Endometrial microvascular endothelial cells (primary cell): Measurements from ENCODE around the gene SLC35A1. TPM values are rescaled to one million over a fixed set of nuclear protein-coding genes. Genes with fewer than 3 reads are reported as not detected.

Experiments
- in situ Hi-C: cut with HindIII; loops from 2 replicates; pipeline ENCODE4 v1.10.0; 2017; ENCODE audit warnings: low sequenced_read_pairs, low pct_unique_long_range_greater_than_20kb; ENCODE audit errors: inconsistent ontology term
- total RNA-seq: library from RNA; depleted of rRNA; stranded (reverse); fragments of >200 nt; gene quantifications from one replicate; pipeline ENCODE4 v1.2.3, GENCODE V29; 2015; ENCODE audit errors: inconsistent ontology term

SLC35A1 gene
- total RNA-seq, 1 donor from 2014 or later = 11.9 TPM

DNA sequence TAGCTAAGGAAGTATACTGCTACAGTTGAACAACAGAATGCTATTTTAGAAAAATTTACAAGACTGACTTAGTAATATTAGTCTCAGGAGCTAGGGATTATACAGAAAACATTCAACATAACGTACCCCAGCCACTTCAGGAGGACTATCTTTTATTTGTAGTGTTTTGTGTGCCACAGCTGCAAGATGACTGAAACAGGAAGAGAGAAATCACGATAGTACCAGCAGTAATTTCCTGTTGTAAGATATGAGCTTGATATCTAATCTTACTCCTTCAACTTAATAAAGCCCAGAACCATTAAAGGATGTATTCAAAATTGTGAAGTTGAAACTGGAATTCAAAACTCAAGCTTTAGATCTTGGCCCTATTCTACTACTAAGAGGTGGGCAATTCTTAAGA, 42.1 kb downstream of the SLC35A1 start:
- in situ Hi-C loops = no loop called here

DNA sequence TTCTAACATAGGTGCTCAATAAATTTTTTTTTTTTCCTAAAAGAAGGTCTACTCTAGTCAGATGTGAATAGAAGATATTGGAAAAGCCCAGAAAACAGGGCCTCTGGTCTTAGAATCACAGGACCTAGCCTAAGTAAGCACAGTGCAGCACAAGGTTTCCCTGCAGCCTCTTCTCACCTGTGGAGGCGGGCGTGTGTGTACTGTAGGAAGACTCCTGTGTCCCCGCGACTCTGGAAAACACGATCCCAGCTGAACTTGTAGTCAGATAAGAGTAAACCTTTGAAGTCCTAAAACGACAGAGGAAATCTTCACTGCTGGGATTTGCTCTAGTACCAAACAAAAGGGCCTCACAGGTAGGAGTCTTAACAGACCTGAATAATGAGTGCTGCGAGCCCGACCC, 45.7 kb downstream of the SLC35A1 start:
- in situ Hi-C loops = no loop called here

- in situ Hi-C loops = no loop called here
Observed at GRCh38 chr6:87522686-87523085, 49.9 kb downstream of the SLC35A1 start.

GRCh38 chr6:87529221-87529620, 56.4 kb downstream of the SLC35A1 start:
- in situ Hi-C loops = no loop called here

GRCh38 chr6:87534377-87535047, 61.7 kb downstream of the SLC35A1 start:
- in situ Hi-C loops = no loop called here

DNA sequence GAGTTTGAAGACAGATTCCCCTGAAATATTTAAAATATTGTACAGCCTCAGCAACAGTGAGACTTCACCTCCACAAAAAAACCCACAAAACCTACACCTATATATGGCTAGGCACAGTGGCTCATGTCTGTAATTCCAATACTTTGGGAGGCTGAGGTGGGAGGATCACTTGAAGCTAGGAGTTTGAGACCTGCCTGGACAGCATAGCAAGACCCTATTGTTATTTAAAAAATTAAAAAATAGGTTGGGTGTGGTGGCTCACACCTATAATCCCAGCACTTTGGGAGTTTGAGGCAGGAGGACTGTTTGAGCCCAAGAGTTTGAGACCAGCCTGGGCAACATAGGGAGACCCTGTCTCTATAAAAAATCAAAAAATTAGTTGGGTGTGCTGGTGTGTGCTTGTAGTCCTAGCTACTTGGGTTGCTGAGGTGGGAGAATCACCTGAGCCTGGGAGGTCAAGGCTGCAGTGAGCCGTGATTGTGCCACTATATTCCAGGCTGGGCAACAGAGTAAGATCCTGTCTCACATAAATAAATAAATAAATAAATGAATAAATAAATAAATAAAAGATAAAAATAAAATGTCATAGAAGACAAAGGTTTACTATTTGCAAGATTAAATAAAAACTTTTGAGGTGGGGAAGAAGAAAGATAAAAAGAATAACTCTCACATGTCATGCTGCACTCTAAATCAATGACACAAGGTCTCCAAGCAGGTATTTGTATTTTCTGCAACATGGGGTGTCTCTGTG, 65.9 kb downstream of the SLC35A1 start:
- in situ Hi-C loops = no loop called here

DNA sequence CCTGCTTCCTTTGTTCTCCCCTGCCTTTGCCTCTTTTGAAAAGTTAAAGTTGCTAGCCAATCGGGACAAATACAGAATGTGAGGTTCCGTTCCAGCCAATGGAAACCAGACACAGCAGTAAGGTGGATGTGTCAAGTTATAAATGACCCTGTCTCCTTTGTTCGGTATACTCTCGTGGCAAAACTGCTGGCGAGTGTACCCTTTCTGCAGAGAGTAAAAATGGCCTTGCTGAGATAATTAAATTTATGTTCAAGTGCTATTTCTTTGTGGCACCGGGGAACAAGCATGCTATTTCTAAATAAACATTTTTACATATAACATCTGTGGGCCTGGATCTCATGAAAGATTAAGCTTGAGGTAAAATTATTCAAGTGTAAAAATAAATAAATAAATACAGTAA, 66.8 kb downstream of the SLC35A1 start:
- in situ Hi-C loops = no loop called here

GRCh38 chr6:87540539-87540938, 67.8 kb downstream of the SLC35A1 start:
- in situ Hi-C loops = no loop called here

DNA sequence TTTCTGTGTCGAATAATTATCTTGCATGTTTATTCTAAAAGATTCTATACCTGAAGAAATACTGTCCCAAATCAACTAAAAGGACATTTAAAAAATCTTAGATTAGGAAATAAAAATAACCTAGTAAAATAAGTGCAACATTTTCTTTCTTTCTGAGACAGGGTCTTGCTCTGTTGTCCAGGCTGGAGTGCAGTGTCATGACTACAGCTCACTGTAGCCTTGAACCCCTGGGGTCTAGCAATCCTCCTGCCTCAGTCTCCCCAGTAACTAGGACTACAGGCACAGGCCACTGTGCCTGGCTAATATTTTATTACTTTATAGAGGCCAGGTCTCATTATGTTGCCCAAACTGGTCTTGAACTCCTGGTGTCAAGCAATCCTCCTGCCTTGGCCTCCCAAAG, 68.3 kb downstream of the SLC35A1 start:
- in situ Hi-C loops = no loop called here

DNA sequence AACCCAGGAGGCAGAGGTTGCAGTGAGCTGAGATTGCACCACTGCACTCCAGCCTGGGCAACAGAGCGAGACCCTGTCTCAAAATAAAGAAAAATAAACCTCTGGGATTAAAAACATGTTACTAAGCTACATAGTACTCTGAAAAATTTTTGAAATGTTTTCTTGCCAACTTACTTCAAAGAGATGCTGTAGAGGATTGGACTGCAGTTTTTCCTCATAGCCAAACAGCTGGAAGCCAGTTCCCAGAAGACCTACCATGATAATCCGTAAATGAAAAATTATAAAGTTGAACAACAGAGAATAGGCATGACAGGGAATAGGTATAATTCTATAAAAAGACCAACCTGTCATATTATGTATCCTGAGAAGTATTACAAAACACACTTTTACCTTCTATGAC, 69.0 kb downstream of the SLC35A1 start:
- in situ Hi-C loops = no loop called here

DNA sequence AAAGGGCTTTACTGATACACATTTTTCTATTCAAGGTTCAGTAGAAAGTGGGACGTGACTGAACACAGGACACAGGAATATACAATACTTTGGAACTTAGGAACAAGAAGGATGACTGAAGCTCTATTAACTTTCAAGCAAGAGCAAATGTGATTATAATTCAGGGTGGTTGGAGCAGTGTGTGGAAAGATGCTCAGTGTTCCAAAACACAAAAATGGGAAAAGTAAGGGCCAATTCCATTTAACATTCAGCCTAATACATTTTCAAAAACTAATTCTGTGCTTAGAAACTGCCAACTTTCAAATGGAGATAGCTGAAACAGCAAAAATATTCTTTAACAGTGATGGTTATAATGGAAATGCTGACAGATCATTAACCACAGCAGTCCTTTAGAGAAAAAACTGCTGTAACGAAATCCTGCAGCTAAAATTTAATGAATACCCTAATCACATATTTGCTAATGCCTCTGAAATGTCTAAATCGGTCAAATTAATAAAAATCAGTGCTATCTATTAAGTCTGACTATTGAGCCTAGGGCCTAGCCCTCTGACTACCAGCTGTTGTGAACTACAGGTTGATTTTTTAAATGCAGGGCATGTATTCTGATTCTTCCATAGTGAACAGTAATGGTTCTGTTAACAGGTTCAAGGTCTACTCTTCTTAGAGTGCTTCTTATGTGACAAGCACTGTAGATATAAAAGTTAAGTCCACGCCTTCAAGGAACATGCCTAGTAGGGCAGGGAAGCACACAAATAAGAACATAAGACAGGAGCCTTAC, 71.1 kb downstream of the SLC35A1 start:
- in situ Hi-C loops = no loop called here

GRCh38 chr6:87544474-87544735, 71.6 kb downstream of the SLC35A1 start:
- in situ Hi-C loops = no loop called here

- in situ Hi-C loops = no loop called here
Observed at GRCh38 chr6:87551799-87552198, 79.0 kb downstream of the SLC35A1 start.

DNA sequence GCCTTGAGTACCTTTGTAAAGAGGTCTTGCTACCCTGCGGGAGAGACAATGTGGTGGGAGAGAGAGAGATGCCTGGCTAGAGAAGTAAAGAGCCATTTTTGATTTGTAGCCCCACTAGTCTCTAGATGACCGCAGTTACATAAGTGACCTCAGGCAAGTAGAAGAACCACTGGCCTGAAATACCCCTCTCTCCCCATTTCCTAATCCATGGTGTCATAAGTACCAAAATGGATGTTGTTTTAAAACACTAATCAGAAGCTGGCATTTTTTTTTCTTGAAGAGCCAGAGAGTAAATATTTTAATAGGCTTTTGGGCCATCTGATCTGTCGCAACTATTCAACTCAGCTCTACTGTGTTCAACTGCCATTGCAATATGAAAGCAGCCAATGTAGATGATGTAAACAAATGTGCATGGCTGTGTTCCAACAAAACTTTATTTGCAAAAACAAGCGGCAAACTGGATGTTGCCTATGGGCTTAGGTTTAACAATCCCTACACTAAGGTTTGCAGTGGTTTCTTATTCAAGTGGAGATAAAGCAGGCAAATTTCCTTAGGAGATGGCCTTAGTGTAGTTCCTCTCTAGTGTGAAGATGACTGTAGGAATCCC, 80.5 kb downstream of the SLC35A1 start:
- in situ Hi-C loops = no loop called here

DNA sequence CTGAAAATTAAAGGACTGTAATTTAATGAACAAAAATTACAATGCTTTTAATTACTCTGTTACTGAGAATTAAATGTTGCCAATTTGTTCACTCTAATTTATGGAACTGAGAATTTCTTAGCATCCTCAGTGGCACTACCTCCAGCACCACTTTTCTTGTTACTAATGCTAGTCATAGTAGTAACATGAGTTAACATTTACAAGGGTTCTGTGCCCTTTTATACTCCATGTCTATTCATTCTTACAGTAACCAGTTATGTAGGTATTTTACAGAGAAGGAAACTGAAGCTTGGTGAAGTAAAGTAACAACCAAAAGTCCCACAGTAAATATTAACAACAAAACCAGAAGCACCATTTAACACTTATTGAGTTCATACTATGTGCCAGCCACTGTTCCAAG, 82.7 kb downstream of the SLC35A1 start:
- in situ Hi-C loops = no loop called here

DNA sequence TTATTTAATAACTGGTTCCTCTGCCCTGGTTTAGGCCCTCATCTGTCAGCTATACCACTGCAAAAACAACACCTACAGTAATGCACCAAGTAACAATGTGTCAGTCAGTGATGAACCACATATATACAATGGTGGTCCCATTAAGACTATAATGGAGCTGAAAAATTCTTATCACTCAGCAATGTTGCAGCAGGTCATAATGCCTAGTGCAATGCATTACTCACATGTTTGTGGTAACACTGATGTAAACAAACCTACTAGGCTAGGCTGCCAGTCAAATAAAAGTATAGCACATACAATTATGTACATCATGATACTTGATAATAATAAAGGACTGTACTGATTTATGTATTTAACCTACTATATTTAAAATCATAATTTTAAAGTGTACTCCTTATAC, 85.7 kb downstream of the SLC35A1 start:
- in situ Hi-C loops = no loop called here

DNA sequence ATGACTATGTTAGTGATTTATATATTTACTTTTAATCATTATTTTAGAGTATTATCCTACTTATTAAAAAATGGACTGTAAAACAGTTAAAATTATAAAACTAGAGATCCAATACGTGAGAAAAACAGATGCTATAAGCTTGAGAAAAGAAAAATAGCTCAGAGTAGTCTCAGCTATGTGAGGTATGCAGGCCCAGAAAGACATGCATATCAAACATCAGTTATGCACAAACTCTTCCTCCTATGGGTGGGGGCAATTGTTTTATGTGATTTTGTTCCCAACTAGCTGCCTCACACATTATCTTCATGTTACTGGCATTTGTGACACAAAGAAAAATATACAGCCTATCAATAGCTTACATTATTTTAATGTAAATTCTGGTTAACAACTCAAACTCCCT, 88.2 kb downstream of the SLC35A1 start:
- in situ Hi-C loops = no loop called here
